SKM-1 (cell line): Measurements from ENCODE around the gene BTBD10.
"Not testable (repeated sequence)": the region's sequence is repeated elsewhere in the genome, so short reads cannot be mapped to it uniquely, and the experiment has no call there.

Experiments used
- DNase-seq: peaks from one replicate; lab custom pipeline; 2025; ENCODE audit not compliant: unreplicated experiment; lab: John Stamatoyannopoulos, UW

The BTBD10 gene

GRCh38 chr11:13445588-13445987 lies 17.4 kb downstream of the BTBD10 start:
- no peak for DNase-seq

GRCh38 chr11:13440100-13440855 lies 22.7 kb downstream of the BTBD10 start:
- no peak for DNase-seq

- no peak for DNase-seq
These were observed 24.7 kb downstream of the BTBD10 start for GRCh38 chr11:13438291-13438690.

- not testable (repeated sequence) for DNase-seq
These were observed 26.2 kb downstream of the BTBD10 start for GRCh38 chr11:13436836-13437235.

- DNase-seq = no peak
These were observed 28.5 kb downstream of the BTBD10 start for GRCh38 chr11:13434247-13435205.

GRCh38 chr11:13433437-13433836 lies 29.6 kb downstream of the BTBD10 start:
- no peak for DNase-seq

GRCh38 chr11:13429836-13430235 lies 33.2 kb downstream of the BTBD10 start:
- DNase-seq = no peak

GRCh38 chr11:13429288-13429687 lies 33.7 kb downstream of the BTBD10 start:
- no peak for DNase-seq

- no peak for DNase-seq
These were observed 35.6 kb downstream of the BTBD10 start for GRCh38 chr11:13427440-13427839.

- DNase-seq = no peak
These were observed 39.6 kb downstream of the BTBD10 start for GRCh38 chr11:13423372-13423771.

- DNase-seq = no peak
These were observed 41.5 kb downstream of the BTBD10 start for GRCh38 chr11:13421561-13421960.

- DNase-seq = no peak
These were observed 47.8 kb downstream of the BTBD10 start for GRCh38 chr11:13415201-13415600.

- DNase-seq = no peak
These were observed 57.8 kb downstream of the BTBD10 start for GRCh38 chr11:13405220-13405619.

- DNase-seq = not testable (repeated sequence)
These were observed 64.7 kb downstream of the BTBD10 start for GRCh38 chr11:13398335-13398734.

- DNase-seq = no peak
These were observed 71.8 kb downstream of the BTBD10 start for GRCh38 chr11:13391217-13391616.

- DNase-seq = no peak
These were observed 74.3 kb downstream of the BTBD10 start for GRCh38 chr11:13388741-13389140.

GRCh38 chr11:13386567-13386966 lies 76.5 kb downstream of the BTBD10 start:
- no peak for DNase-seq

- DNase-seq = peak; percentile 30
These were observed 77.9 kb downstream of the BTBD10 start for GRCh38 chr11:13384908-13385640.

GRCh38 chr11:13382751-13383150 lies 80.3 kb downstream of the BTBD10 start:
- DNase-seq = no peak

GRCh38 chr11:13380731-13381130 lies 82.3 kb downstream of the BTBD10 start:
- no peak for DNase-seq

GRCh38 chr11:13378316-13378715 lies 84.7 kb downstream of the BTBD10 start:
- DNase-seq = no peak
